Common myeloid progenitor, CD34-positive (primary cell): ENCODE results near the gene EPS8.

Source experiments
- CTCF ChIA-PET: fragments of 350-600 bp; sonication (Branson Sonifier 250); formaldehyde crosslinking; loops from one replicate; lab custom pipeline; 2021; ENCODE audit warnings: antibody characterized with exemption; lab: Charles Lee
- POLR2A ChIA-PET: fragments of 350-600 bp; sonication (Branson Sonifier 250); formaldehyde crosslinking; loops from one replicate; lab custom pipeline; 2021; ENCODE audit warnings: antibody characterized with exemption; lab: Charles Lee
- DNase-seq, 3 donors: peaks; one replicate each; pipeline versions ENCODE4 v3.0.0 to v3.0.0-alpha.2; 2013
- H3K27ac ChIP-seq, 2 experiments: 1 replicate in 1 of 2; 2 replicates in 1 of 2; pipeline ENCODE4 v1.7.0; 2013; ENCODE audit warnings: inconsistent platforms in 2 of 2, low read length in 2 of 2, mild to moderate bottlenecking in 2 of 2, low read depth in 1 of 2, moderate library complexity in 1 of 2; ENCODE audit not compliant: severe bottlenecking in 2 of 2, insufficient read depth in 1 of 2, poor library complexity in 1 of 2
- H3K27me3 ChIP-seq, 5 experiments: replicated peaks in 2 of 5; 1 replicate in 3 of 5; 2 replicates in 2 of 5; pipeline versions ENCODE4 v1.6.1 to v1.7.0; 2013; ENCODE audit warnings: low read length in 4 of 5, mild to moderate bottlenecking in 2 of 5, moderate library complexity in 2 of 5, inconsistent platforms in 1 of 5; ENCODE audit not compliant: insufficient read depth in 5 of 5, control insufficient read depth in 4 of 5
- H3K36me3 ChIP-seq, 4 experiments: 1 replicate in 2 of 4; 2 replicates in 2 of 4; pipeline versions ENCODE4 v1.6.1 to v1.7.0; 2013; ENCODE audit warnings: low read length in 3 of 4, control low read depth in 1 of 4, mild to moderate bottlenecking in 1 of 4; ENCODE audit not compliant: control insufficient read depth in 4 of 4, insufficient read depth in 4 of 4
- H3K4me1 ChIP-seq, 4 experiments: 1 replicate in 3 of 4; 2 replicates in 1 of 4; pipeline versions ENCODE4 v1.6.1 to v1.7.1; 2013; ENCODE audit warnings: low read length in 3 of 4, mild to moderate bottlenecking in 3 of 4, control low read depth in 1 of 4, inconsistent platforms in 1 of 4, moderate library complexity in 1 of 4; ENCODE audit not compliant: control insufficient read depth in 4 of 4, insufficient read depth in 4 of 4; ENCODE audit errors: control extremely low read depth in 1 of 4
- H3K4me3 ChIP-seq, 7 experiments: 1 replicate in 4 of 7; 2 replicates in 3 of 7; pipeline versions ENCODE4 v1.5.1 to v1.7.0; 2013; ENCODE audit warnings: mild to moderate bottlenecking in 7 of 7, low read length in 6 of 7, moderate library complexity in 6 of 7, inconsistent platforms in 2 of 7, low read depth in 2 of 7, control low read depth in 1 of 7; ENCODE audit not compliant: insufficient read depth in 4 of 7, control insufficient read depth in 1 of 7; ENCODE audit errors: extremely low read depth in 1 of 7
- H3K9me3 ChIP-seq, 5 experiments: 1 replicate in 4 of 5; 2 replicates in 1 of 5; pipeline versions ENCODE4 v1.6.1 to v1.7.1; 2013; ENCODE audit warnings: low read length in 4 of 5, mild to moderate bottlenecking in 2 of 5, inconsistent platforms in 1 of 5, low read depth in 1 of 5, moderate library complexity in 1 of 5; ENCODE audit not compliant: control insufficient read depth in 4 of 5, insufficient read depth in 2 of 5; ENCODE audit errors: control extremely low read depth in 1 of 5
- WGBS: methylation state at CpG from one replicate; pipeline ENCODE4 v1.1.5; 2013; ENCODE audit not compliant: insufficient coverage; 5-methylcytosine and 5-hydroxymethylcytosine counted together

The EPS8 gene

GRCh38 chr12:15591811-15592210 is 197.4 kb downstream of the EPS8 start:
- 100% methylated on average over 1 of the region's 5 CpGs for WGBS
- peaks cover 0 to 3% (median 0%) of the 10 kb centered on the region in 5 experiments for H3K27me3 ChIP-seq
- no peak for DNase-seq
- no peaks in the 10 kb centered on the region for H3K9me3 ChIP-seq
- H3K4me1 ChIP-seq, result peaks cover 0 to 6% (median 4%) of the 10 kb centered on the region in 4 experiments
- no peak overlapping the region for H3K27ac ChIP-seq
- CTCF ChIA-PET, result interaction anchor here (0.7 to 6.5 kb wide), 7 partner anchors 18 to 319 kb away, joined by 3 to 109 read pairs (median 4); partner anchors contain the start of gene DERA
- POLR2A ChIA-PET, result interaction anchor here (0.6 kb wide), 1 partner anchor 98 kb away, joined by 3 read pairs; no protein-coding TSS in a partner anchor
- no peak overlapping the region for H3K4me3 ChIP-seq
- no peaks in the 10 kb centered on the region for H3K36me3 ChIP-seq

DNA sequence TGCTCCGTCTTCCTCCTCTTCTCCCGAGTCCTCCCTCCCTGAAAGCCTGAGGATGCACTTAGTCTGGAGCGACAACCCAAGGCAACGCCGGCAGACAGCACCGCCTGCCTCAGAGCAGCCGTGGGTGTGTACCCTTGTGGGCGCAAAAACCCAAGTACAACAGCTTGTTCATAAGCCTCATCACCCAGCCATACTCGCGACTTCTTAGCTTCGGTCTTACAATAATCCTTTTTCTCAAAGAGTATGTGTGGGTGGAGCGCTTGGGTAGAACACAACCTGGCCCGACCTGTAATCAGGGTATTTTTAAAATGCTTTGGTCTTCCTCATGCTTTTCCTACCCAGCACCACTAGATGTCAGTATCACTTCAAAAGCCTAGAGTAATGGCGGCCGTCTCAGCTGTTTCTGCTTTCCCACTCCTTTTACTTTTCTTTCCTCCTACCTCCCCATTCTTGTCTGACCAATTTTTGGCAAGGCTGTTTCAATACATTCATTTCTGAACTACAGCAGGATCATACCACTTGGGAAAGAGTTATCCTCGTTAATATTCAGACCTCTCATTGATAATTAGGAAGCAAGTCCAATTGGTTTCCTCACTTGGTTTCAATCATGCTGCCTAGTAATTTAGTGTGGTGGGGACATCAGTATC is 198.9 kb downstream of the EPS8 start:
- POLR2A ChIA-PET, result no interaction called here
- CTCF ChIA-PET, result interaction anchor here (0.5 to 6.5 kb wide), 14 partner anchors 15 to 845 kb away, joined by 3 to 109 read pairs (median 4); no protein-coding TSS in a partner anchor
- WGBS, result 9% methylated on average over 12 of the region's 16 CpGs
- Histone ChIP-seq H3K27ac (no peak overlapping the region), H3K4me1 (peaks cover 0 to 6% (median 4%) of the 10 kb centered on the region in 4 experiments), H3K27me3 (peaks cover 0 to 3% (median 0%) of the 10 kb centered on the region in 5 experiments), H3K4me3 (peak overlapping the region in 5 of 7 experiments; percentile 16 to 66 (median 38)), H3K9me3 (no peaks in the 10 kb centered on the region), H3K36me3 (no peaks in the 10 kb centered on the region)
- DNase-seq, result peak; percentile 56 to 75 (median 73)

GRCh38 chr12:15589328-15590032 is 199.7 kb downstream of the EPS8 start:
- Histone ChIP-seq H3K9me3 (no peaks in the 10 kb centered on the region), H3K36me3 (no peaks in the 10 kb centered on the region), H3K27me3 (peaks cover 0 to 3% (median 0%) of the 10 kb centered on the region in 5 experiments), H3K4me1 (peaks cover 0 to 6% (median 4%) of the 10 kb centered on the region in 4 experiments), H3K4me3 (no peak overlapping the region), H3K27ac (no peak overlapping the region)
- WGBS, result 97% methylated on average over 4 of the region's 8 CpGs
- CTCF ChIA-PET, result interaction anchor here (0.7 to 7.5 kb wide), 15 partner anchors 14 to 276 kb away, joined by 3 to 109 read pairs (median 5); no protein-coding TSS in a partner anchor
- no peak for DNase-seq
- POLR2A ChIA-PET, result no interaction called here

DNA sequence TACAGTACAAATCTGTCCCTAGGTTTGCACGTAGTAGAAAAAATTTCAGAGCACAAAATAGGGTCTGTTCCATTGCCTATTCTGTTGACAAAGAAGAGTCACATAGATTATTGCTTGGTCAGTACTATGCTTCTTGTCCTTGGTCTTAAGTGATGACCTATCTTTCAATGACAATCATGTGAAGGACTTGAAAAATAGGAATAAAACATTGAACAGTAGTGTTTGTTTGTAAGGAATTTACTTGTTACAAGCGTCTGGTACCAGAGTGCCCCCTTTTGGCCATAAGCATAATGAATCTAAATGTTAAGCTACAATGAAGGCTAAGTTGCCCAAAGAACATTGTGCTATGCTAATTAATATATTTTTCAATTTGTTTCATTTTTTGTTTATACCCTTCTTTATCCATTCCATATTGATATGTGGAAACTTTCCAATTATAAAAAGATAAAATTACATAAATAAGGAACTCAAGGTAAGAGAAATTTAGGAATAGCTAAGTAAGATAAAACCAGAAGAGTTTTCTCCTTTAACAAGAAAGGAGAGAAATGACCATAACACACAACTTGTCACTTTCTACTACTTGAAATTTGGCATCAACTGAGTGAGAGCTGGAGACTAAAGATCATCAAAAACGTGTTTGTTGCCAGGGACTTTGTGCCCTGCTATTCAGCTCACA is 204.7 kb downstream of the EPS8 start:
- ChIA-PET POLR2A (no interaction called here), CTCF (interaction anchor here (0.7 to 7.5 kb wide), 26 partner anchors 10 to 362 kb away, joined by 3 to 102 read pairs (median 4); no protein-coding TSS in a partner anchor)
- 44% methylated on average over 1 of the region's 3 CpGs for WGBS
- no peaks in the 10 kb centered on the region for H3K9me3 ChIP-seq
- H3K27me3 ChIP-seq, result peaks cover 0 to 3% (median 0%) of the 10 kb centered on the region in 5 experiments
- H3K36me3 ChIP-seq, result no peaks in the 10 kb centered on the region
- H3K4me1 ChIP-seq, result no peaks in the 10 kb centered on the region
- H3K4me3 ChIP-seq, result no peak overlapping the region
- DNase-seq, result peak; percentile 76 to 89 (median 82)
- no peak overlapping the region for H3K27ac ChIP-seq

- H3K27ac ChIP-seq, result no peak overlapping the region
- H3K4me1 ChIP-seq, result no peaks in the 10 kb centered on the region
- no peak overlapping the region for H3K4me3 ChIP-seq
- WGBS, result 88% methylated on average over 6 of the region's 7 CpGs
- ChIA-PET POLR2A (no interaction called here), CTCF (interaction anchor here (0.6 to 7.5 kb wide), 16 partner anchors 9 to 361 kb away, joined by 3 to 102 read pairs (median 5); no protein-coding TSS in a partner anchor)
- no peaks in the 10 kb centered on the region for H3K36me3 ChIP-seq
- no peak for DNase-seq
- H3K9me3 ChIP-seq, result no peaks in the 10 kb centered on the region
- peaks cover 0 to 3% (median 0%) of the 10 kb centered on the region in 5 experiments for H3K27me3 ChIP-seq
These were observed 205.4 kb downstream of the EPS8 start for GRCh38 chr12:15583804-15584203.

- Histone ChIP-seq H3K4me1 (peaks cover 0 to 5% (median 2%) of the 10 kb centered on the region in 4 experiments), H3K27ac (no peak overlapping the region), H3K27me3 (peaks cover 0 to 5% (median 0%) of the 10 kb centered on the region in 5 experiments), H3K36me3 (no peaks in the 10 kb centered on the region), H3K9me3 (no peaks in the 10 kb centered on the region), H3K4me3 (no peak overlapping the region)
- ChIA-PET CTCF (no interaction called here), POLR2A (no interaction called here)
- DNase-seq, result no peak
- WGBS, result 100% methylated on average over 2 of the region's 6 CpGs
These were observed 208.2 kb downstream of the EPS8 start for GRCh38 chr12:15581006-15581405.
